ENCODE data around the gene FAM83E. TPM values are rescaled to one million over a fixed set of nuclear protein-coding genes. Genes with fewer than 3 reads are reported as not detected.
A peak's percentile ranks its signal among the peaks of the same experiment; 100 is the strongest.
"Not testable (repeated sequence)": the region's sequence is repeated elsewhere in the genome, so short reads cannot be mapped to it uniquely, and the experiment has no call there.

Gene FAM83E
- 0.18 TPM for total RNA-seq

- ATAC-seq (no peak), DNase-seq (ENCODE audit: low spot score) (no peak)
Observed at GRCh38 chr19:48614436-48615230, at the start of gene FAM83E. Gene FAM83E (minus strand): TSS chr19:48615076. CDS start chr19:48613372, 1,704 bp downstream.

GRCh38 chr19:48664476-48664875 is 49.6 kb upstream of the FAM83E start:
- ATAC-seq: no peak
- DNase-seq (ENCODE audit: low spot score): no peak

- ATAC-seq (no peak), DNase-seq (ENCODE audit: low spot score) (no peak)
Observed at GRCh38 chr19:48663667-48664066, 48.8 kb upstream of the FAM83E start.

- ATAC-seq (no peak), DNase-seq (ENCODE audit: low spot score) (no peak)
Observed at GRCh38 chr19:48661711-48662090, 46.8 kb upstream of the FAM83E start.

GRCh38 chr19:48660852-48661710 is 46.2 kb upstream of the FAM83E start:
- ATAC-seq (peak; percentile 79), DNase-seq (ENCODE audit: low spot score) (peak; percentile 75)

- DNase-seq (ENCODE audit: low spot score): no peak
- no peak for ATAC-seq
Observed at GRCh38 chr19:48659768-48660167, 44.9 kb upstream of the FAM83E start.

- DNase-seq (ENCODE audit: low spot score): no peak
- no peak for ATAC-seq
Observed at GRCh38 chr19:48658483-48658882, 43.6 kb upstream of the FAM83E start.

- ATAC-seq; DNase-seq (ENCODE audit: low spot score): not testable (repeated sequence)
Observed at GRCh38 chr19:48657828-48658227, 43.0 kb upstream of the FAM83E start.

GRCh38 chr19:48656840-48657474 is 42.1 kb upstream of the FAM83E start:
- no peak for DNase-seq (ENCODE audit: low spot score)
- ATAC-seq: no peak

GRCh38 chr19:48654299-48655059 is 39.6 kb upstream of the FAM83E start:
- DNase-seq (ENCODE audit: low spot score) (no peak), ATAC-seq (no peak)

- ATAC-seq (no peak), DNase-seq (ENCODE audit: low spot score) (no peak)
Observed at GRCh38 chr19:48651683-48652048, 36.8 kb upstream of the FAM83E start.

GRCh38 chr19:48650974-48651682 is 36.3 kb upstream of the FAM83E start:
- ATAC-seq (no peak), DNase-seq (ENCODE audit: low spot score) (no peak)

GRCh38 chr19:48648134-48648533 is 33.3 kb upstream of the FAM83E start:
- ATAC-seq (no peak), DNase-seq (ENCODE audit: low spot score) (no peak)

GRCh38 chr19:48646722-48647216 is 31.9 kb upstream of the FAM83E start:
- ATAC-seq (no peak), DNase-seq (ENCODE audit: low spot score) (no peak)

- ATAC-seq (peak; percentile 89), DNase-seq (ENCODE audit: low spot score) (peak; percentile 79)
Observed at GRCh38 chr19:48646001-48646721, 31.3 kb upstream of the FAM83E start, which contains the start of gene CA11. Gene CA11 (minus strand): TSS chr19:48646187. CDS start chr19:48645632, 555 bp downstream.

- no peak for DNase-seq (ENCODE audit: low spot score)
- ATAC-seq: no peak
Observed at GRCh38 chr19:48645620-48646000, 30.7 kb upstream of the FAM83E start.

- ATAC-seq (peak; percentile 82), DNase-seq (ENCODE audit: low spot score) (peak; percentile 67)
Observed at GRCh38 chr19:48644839-48645619, 30.2 kb upstream of the FAM83E start.

- DNase-seq (ENCODE audit: low spot score) (no peak), ATAC-seq (no peak)
Observed at GRCh38 chr19:48644355-48644754, 29.5 kb upstream of the FAM83E start.

Measured in left lobe of liver (tissue), 2 donors.